HepG2 (cell line): ENCODE data around the gene TSEN54. TPM values are rescaled to one million over a fixed set of nuclear protein-coding genes. Genes with fewer than 3 reads are reported as not detected.

Experiments
- ATAC-seq: fragments of 200-7000 bp; cut with Tn5 transposase; 3 replicates; pipeline ENCODE4 v1.9.1; 2020; ENCODE audit warnings: mild to moderate bottlenecking, moderate library complexity
- BruUV-seq: library from RNA; stranded (reverse); fragments of 400-500 nt; replicated peaks from 2 replicates; lab custom pipeline; 2021; lab: Mats Ljungman, UMichigan
- CTCF ChIA-PET: fragments of 300-600 bp; formaldehyde crosslinking; extraction: SDS; loops from one replicate; lab custom pipeline; 2021; ENCODE audit warnings: low total read pairs, inconsistent platforms, low intra/inter-chr PET ratio; lab: Yijun Ruan, JAX
- POLR2A ChIA-PET: fragments of 350-600 bp; sonication (Branson Sonifier 250); formaldehyde crosslinking; loops from one replicate; lab custom pipeline; 2020; ENCODE audit warnings: antibody characterized with exemption, inconsistent platforms; lab: Yijun Ruan, JAX
- DNase-seq: peaks from one replicate; pipeline ENCODE4 v3.0.0-alpha.2; 2015; ENCODE audit warnings: low spot score
- FAIRE-seq: peaks from 3 replicates; lab custom pipeline; 2011; peaks lifted over from hg19 to GRCh38; lab: Jason Lieb, UNC
- H2AFZ ChIP-seq: one replicate; pipeline ENCODE4 v1.6.1; 2011; ENCODE audit warnings: low read length, inconsistent platforms
- H3K27ac ChIP-seq: fragments of 300-600 bp; 3 replicates; pipeline ENCODE4 v1.8.0; 2011; ENCODE audit warnings: mixed run types, mild to moderate bottlenecking, mixed read lengths, low read length, inconsistent platforms; ENCODE audit not compliant: insufficient read depth; ENCODE audit errors: extremely low read length
- H3K27me3 ChIP-seq, 2 experiments: fragments of 200-600 bp in 1 of 2; 2 replicates in 1 of 2; 3 replicates in 1 of 2; pipeline versions ENCODE4 v1.6.0 to v1.8.0; 2011; ENCODE audit warnings: low read length in 2 of 2, mild to moderate bottlenecking in 2 of 2, moderate library complexity in 2 of 2, inconsistent platforms in 1 of 2; ENCODE audit not compliant: insufficient read depth in 2 of 2, control insufficient read depth in 1 of 2
- H3K36me3 ChIP-seq, 2 experiments: fragments of 200-600 bp in 1 of 2; replicated peaks in 1 of 2; 2 replicates in 1 of 2; 3 replicates in 1 of 2; pipeline versions ENCODE4 v1.5.1 to v1.8.0; 2011; ENCODE audit warnings: low read length in 2 of 2, inconsistent platforms in 1 of 2; ENCODE audit not compliant: insufficient read depth in 2 of 2, control insufficient read depth in 1 of 2
- H3K4me1 ChIP-seq: 2 replicates; pipeline ENCODE4 v1.5.1; 2012; ENCODE audit warnings: low read length, inconsistent platforms; ENCODE audit not compliant: insufficient read depth
- H3K4me2 ChIP-seq: 2 replicates; pipeline ENCODE4 v1.6.0; 2011; ENCODE audit warnings: low read depth, low read length, inconsistent platforms
- H3K4me3 ChIP-seq, 3 experiments: fragments of 200-600 bp in 1 of 3; sonication (generic), shearing (Covaris generic) in 1 of 3; replicated peaks in 1 of 3; 2 replicates each; pipeline ENCODE4 v1.5.1; 2011 to 2016; ENCODE audit warnings: low read length in 3 of 3, inconsistent platforms in 2 of 3, low read depth in 2 of 3, mild to moderate bottlenecking in 2 of 3, control low read depth in 1 of 3, mixed read lengths in 1 of 3; ENCODE audit not compliant: insufficient read depth in 1 of 3
- H3K79me2 ChIP-seq: one replicate; pipeline ENCODE4 v1.6.1; 2011; ENCODE audit warnings: low read length, inconsistent platforms; ENCODE audit not compliant: insufficient read depth
- H3K9ac ChIP-seq: 2 replicates; pipeline ENCODE4 v1.6.0; 2011; ENCODE audit warnings: mild to moderate bottlenecking, low read depth, low read length, inconsistent platforms; ENCODE audit not compliant: insufficient read depth
- H3K9me3 ChIP-seq: 2 replicates; pipeline ENCODE4 v1.5.1; 2012; ENCODE audit warnings: mild to moderate bottlenecking, low read length
- H4K20me1 ChIP-seq: 2 replicates; pipeline ENCODE4 v1.6.0; 2011; ENCODE audit warnings: inconsistent platforms, mild to moderate bottlenecking, low read length, moderate library complexity; ENCODE audit not compliant: insufficient read depth
- CTCF ChIP-seq: sonication (generic); formaldehyde crosslinking; IDR thresholded peaks from 2 replicates; pipeline ENCODE4 v1.5.0; 2020; ENCODE audit warnings: mild to moderate bottlenecking, missing genetic modification reagents, moderate library complexity
- ELF4 ChIP-seq: sonication (generic); formaldehyde crosslinking; IDR thresholded peaks from 2 replicates; pipeline ENCODE4 v1.5.0; 2020; ENCODE audit warnings: missing genetic modification reagents, mild to moderate bottlenecking, moderate library complexity, borderline replicate concordance
- EP300 ChIP-seq, 3 experiments: sonication (generic) in 1 of 3; formaldehyde crosslinking in 1 of 3; IDR thresholded peaks; 2 replicates each; pipeline versions ENCODE4 v1.5.1 to v1.6.1; 2011 to 2020; ENCODE audit warnings: low read depth in 2 of 3, low read length in 2 of 3, borderline replicate concordance in 1 of 3, improper control_type of control experiment in 1 of 3, mild to moderate bottlenecking in 1 of 3, missing genetic modification reagents in 1 of 3, moderate library complexity in 1 of 3
- GATAD1 ChIP-seq: IDR thresholded peaks from 2 replicates; pipeline ENCODE4 v1.6.1; 2016; ENCODE audit warnings: missing genetic modification reagents, missing compliant biosample characterization
- HOXA5 ChIP-seq: sonication (generic); formaldehyde crosslinking; IDR thresholded peaks from 2 replicates; pipeline ENCODE4 v1.4.0; 2020; ENCODE audit warnings: missing genetic modification reagents
- JUN ChIP-seq: sonication (generic); formaldehyde crosslinking; IDR thresholded peaks from 2 replicates; pipeline ENCODE4 v1.4.0; 2020; ENCODE audit warnings: mild to moderate bottlenecking, missing genetic modification reagents
- KAT8 ChIP-seq: IDR thresholded peaks from 2 replicates; pipeline ENCODE4 v1.6.1; 2016; ENCODE audit warnings: missing genetic modification reagents, missing compliant biosample characterization
- MYC ChIP-seq: sonication (generic); formaldehyde crosslinking; IDR thresholded peaks from 2 replicates; pipeline ENCODE4 v1.9.0; 2021; ENCODE audit warnings: missing genetic modification reagents, borderline replicate concordance
- NFRKB ChIP-seq: fragments of 450-650 bp; IDR thresholded peaks from 2 replicates; pipeline ENCODE4 v1.6.1; 2017
- ZBTB2 ChIP-seq: sonication (generic); formaldehyde crosslinking; IDR thresholded peaks from 2 replicates; pipeline ENCODE4 v1.8.0; 2022; ENCODE audit warnings: low read depth, missing genetic modification reagents
- ZBTB42 ChIP-seq: sonication (generic); formaldehyde crosslinking; IDR thresholded peaks from 2 replicates; pipeline ENCODE4 v1.5.0; 2020; ENCODE audit warnings: mild to moderate bottlenecking, missing genetic modification reagents
- ZNF142 ChIP-seq: sonication (generic); formaldehyde crosslinking; IDR thresholded peaks from 2 replicates; pipeline ENCODE4 v1.4.0; 2020; ENCODE audit warnings: missing genetic modification reagents
- ZNF556 ChIP-seq: sonication (generic); formaldehyde crosslinking; IDR thresholded peaks from 2 replicates; pipeline ENCODE4 v1.4.0; 2020; ENCODE audit warnings: mild to moderate bottlenecking, missing genetic modification reagents, borderline replicate concordance
- ZNF790 ChIP-seq: sonication (generic); formaldehyde crosslinking; IDR thresholded peaks from 2 replicates; pipeline ENCODE4 v1.8.0; 2022; ENCODE audit warnings: missing genetic modification reagents, mild to moderate bottlenecking, borderline replicate concordance
- ZSCAN5A ChIP-seq: sonication (generic); formaldehyde crosslinking; IDR thresholded peaks from 2 replicates; pipeline ENCODE4 v1.8.0; 2022; ENCODE audit warnings: mild to moderate bottlenecking, missing genetic modification reagents, borderline replicate concordance
- WGBS: methylation state at CpG from one replicate; pipeline ENCODE4 v1.1.6; 2017; ENCODE audit warnings: low lambda C conversion rate; 5-methylcytosine and 5-hydroxymethylcytosine counted together
- in situ Hi-C: cut with HindIII; loops from 2 replicates; pipeline ENCODE4 v1.10.0; 2017; ENCODE audit warnings: low pct_unique_long_range_greater_than_20kb; ENCODE audit not compliant: extremely low pct_ligation_motif_present
- intact Hi-C: fragments of 100-400 bp; cut with micrococcal nuclease; formaldehyde crosslinking; loops from one replicate; pipeline ENCODE4 v1.10.0; 2022; ENCODE audit not compliant: unreplicated experiment
- polyA plus RNA-seq, 8 experiments: library from polyadenylated mRNA; depleted of rRNA in 3 of 8; stranded (reverse) in 7 of 8; unstranded in 1 of 8; fragments of >200 nt; fragmentation: Illumina TruSeq in 4 of 8; extraction: Trizol in 4 of 8; gene quantifications; 2 replicates each; pipeline versions ENCODE4 v1.2.1 to v1.2.3, GENCODE V29; 2011 to 2016; ENCODE audit warnings: low read depth in 4 of 8, missing spikeins in 1 of 8, mixed read lengths in 1 of 8; ENCODE audit not compliant: insufficient read depth in 1 of 8
- total RNA-seq, 5 experiments: library from RNA; depleted of rRNA; stranded (reverse); fragments of >200 nt; fragmentation: Illumina TruSeq; extraction: Trizol; gene quantifications; 2 replicates each; pipeline ENCODE4 v1.2.3, GENCODE V29; 2016; ENCODE audit warnings: low read depth in 1 of 5

The TSEN54 gene
- total and polyA plus RNA-seq, 2 of the 13 experiments (the other 11 are each of a cell fraction or from before 2014, with no cell fraction given), result 62.9 to 63.3 TPM

GRCh38 chr17:75566416-75566815 lies 50.1 kb downstream of the TSEN54 start:
- Histone ChIP-seq H3K36me3 (peaks cover 39 to 54% of the 10 kb centered on the region in 2 experiments), H3K4me2 (no peak overlapping the region), H3K4me3 (no peak overlapping the region), H2AFZ (no peak overlapping the region), H4K20me1 (no peaks in the 10 kb centered on the region), H3K9me3 (no peaks in the 10 kb centered on the region), H3K9ac (no peak overlapping the region), H3K4me1 (peaks cover 11% of the 10 kb centered on the region), H3K27me3 (no peaks in the 10 kb centered on the region), H3K79me2 (no peaks in the 10 kb centered on the region), H3K27ac (no peak overlapping the region)
- in situ Hi-C loops (no loop called here), intact Hi-C loops (no loop called here)
- ATAC-seq (no peak), FAIRE-seq (no peak), DNase-seq (no peak)
- WGBS, result 94% methylated on average over 6 of the region's 6 CpGs
- ChIA-PET POLR2A (no interaction called here), CTCF (no interaction called here)
- no TSS peak for BruUV-seq
- TF ChIP-seq JUN (CRISPR knock-in tag) (no peak), KAT8 (no peak), ZNF142 (CRISPR knock-in tag) (no peak), MYC (CRISPR knock-in tag) (no peak), NFRKB (no peak), EP300 (IDR thresholded peaks at IDR 0.05; ENCODE audit: low read depth in 2 of 2, low read length in 2 of 2) (no peak), EP300 (CRISPR knock-in tag; IDR thresholded peaks at IDR 0.05; ENCODE audit: borderline replicate concordance) (no peak), ELF4 (no peak), ZNF790 (no peak), ZBTB42 (CRISPR knock-in tag) (no peak), GATAD1 (CRISPR knock-in tag) (no peak), ZNF556 (CRISPR knock-in tag) (no peak), HOXA5 (CRISPR knock-in tag) (no peak), ZBTB2 (CRISPR knock-in tag) (no peak), CTCF (CRISPR knock-in tag) (no peak), ZSCAN5A (CRISPR knock-in tag) (no peak)
